Breast epithelium (tissue), 4 donors: ENCODE results near the gene IL1RAP. TPM values are rescaled to one million over a fixed set of nuclear protein-coding genes. Genes with fewer than 3 reads are reported as not detected.
A peak's percentile ranks its signal among the peaks of the same experiment; 100 is the strongest.
"Not testable (repeated sequence)": the region's sequence is repeated elsewhere in the genome, so short reads cannot be mapped to it uniquely, and the experiment has no call there.

Experiments used
- DNase-seq, 2 donors: peaks; one replicate each; pipeline ENCODE4 v3.0.0-alpha.2; 2019; ENCODE audit warnings: low spot score in 2 of 2
- H3K27ac ChIP-seq, 2 donors: fragments of 200-600 bp; sonication (generic) in 1 of 2; one replicate each; pipeline ENCODE4 v1.5.1; 2016 to 2019; ENCODE audit warnings: mild to moderate bottlenecking in 1 of 2
- H3K27me3 ChIP-seq, 2 donors: fragments of 200-600 bp; sonication (generic) in 1 of 2; one replicate each; pipeline versions ENCODE4 v1.5.1 to v1.6.0; 2017 to 2019; ENCODE audit warnings: control low read depth in 1 of 2, mild to moderate bottlenecking in 1 of 2
- H3K36me3 ChIP-seq: fragments of 200-600 bp; one replicate; pipeline ENCODE4 v1.5.1; 2019
- H3K4me1 ChIP-seq, 2 donors: fragments of 200-600 bp; sonication (generic); one replicate each; pipeline ENCODE4 v1.5.1; 2016 to 2019; ENCODE audit warnings: control low read depth in 1 of 2
- H3K4me3 ChIP-seq, 3 donors: fragments of 200-600 bp; sonication (generic); 1 replicate in 2 of 3; 2 replicates in 1 of 3; pipeline ENCODE4 v1.5.1; 2016 to 2019; ENCODE audit warnings: mild to moderate bottlenecking in 3 of 3, moderate library complexity in 2 of 3
- H3K9me3 ChIP-seq, 2 donors: fragments of 200-600 bp; sonication (generic) in 1 of 2; one replicate each; pipeline ENCODE4 v1.5.1; 2016 to 2019; ENCODE audit warnings: control low read depth in 1 of 2
- CTCF ChIP-seq, 3 donors: fragments of 450-650 bp; IDR thresholded peaks; one replicate each; pipeline ENCODE4 v1.5.1; 2016 to 2017; ENCODE audit warnings: antibody characterized with exemption in 3 of 3, mild to moderate bottlenecking in 3 of 3, moderate library complexity in 3 of 3
- POLR2A ChIP-seq: fragments of 450-650 bp; IDR thresholded peaks from one replicate; pipeline ENCODE4 v1.6.1; 2016; ENCODE audit warnings: antibody characterized with exemption, mild to moderate bottlenecking, moderate library complexity
- POLR2AphosphoS5 ChIP-seq, 3 donors: sonication (generic); formaldehyde crosslinking; IDR thresholded peaks; one replicate each; pipeline ENCODE4 v1.6.1; 2017; ENCODE audit warnings: antibody characterized with exemption in 3 of 3
- intact Hi-C: fragments of 100-400 bp; cut with DNase I; formaldehyde crosslinking; loops from one replicate; pipeline ENCODE4 v1.15.1; 2023; ENCODE audit warnings: low total_unique reads
- total RNA-seq, 3 donors: library from RNA; depleted of rRNA; stranded (reverse); fragments of >200 nt; gene quantifications; one replicate each; pipeline ENCODE4 v1.1.0, GENCODE V29; 2016

Gene IL1RAP
- total RNA-seq, 3 donors from 2014 or later: 11.8 to 15.4 (median 13.1) TPM

- intact Hi-C loops: no loop called here
- H3K4me3 ChIP-seq: no peak overlapping the region
Measured at GRCh38 chr3:190512666-190513065, 1.2 kb upstream of the IL1RAP start.

DNA sequence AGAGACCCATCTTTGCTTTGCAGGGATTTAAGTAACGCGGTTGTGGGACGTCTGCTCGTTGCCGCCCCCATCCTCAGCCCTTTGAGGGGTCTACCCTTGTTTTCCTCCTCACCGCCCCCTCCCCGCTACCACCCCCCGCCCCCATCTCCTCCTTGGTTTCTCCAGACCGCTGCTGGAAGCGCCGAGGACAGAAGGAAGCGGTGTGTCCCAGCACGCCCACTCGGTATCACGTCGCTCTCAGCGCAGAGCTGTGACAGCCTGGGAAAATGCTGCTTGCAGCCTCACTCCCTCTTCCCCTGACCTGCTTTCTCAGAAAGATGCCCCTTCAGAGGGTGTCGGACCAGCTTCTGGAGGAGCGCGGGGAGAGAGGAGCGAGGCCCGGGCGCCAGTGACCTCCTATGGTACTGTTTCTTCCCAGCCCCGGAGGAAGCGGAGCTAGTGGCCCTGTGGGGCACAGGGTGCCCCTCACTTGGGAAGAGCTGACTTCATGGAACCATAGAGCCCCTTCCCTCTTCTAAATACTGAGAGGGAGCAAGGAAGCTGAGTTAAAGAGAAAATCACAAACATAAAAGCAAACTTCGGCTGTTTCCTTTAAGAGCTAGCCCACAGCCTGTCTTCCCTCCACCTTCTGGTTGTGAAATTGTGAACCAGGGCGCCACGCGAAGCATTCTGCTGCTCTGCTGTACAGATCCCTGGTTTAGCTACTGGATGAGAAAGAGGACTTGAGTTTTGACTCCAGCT is 698 bp downstream of the IL1RAP start:
- TF ChIP-seq POLR2A (no peak), POLR2AphosphoS5 (IDR thresholded peaks at IDR 0.05) (no peak), CTCF (IDR thresholded peaks at IDR 0.05) (no peak)
- intact Hi-C loops: no loop called here
- Histone ChIP-seq H3K4me1 (no peaks in the 10 kb centered on the region), H3K36me3 (no peaks in the 10 kb centered on the region), H3K27me3 (no peaks in the 10 kb centered on the region), H3K4me3 (peak overlapping the region; percentile 66 to 92 (median 80)), H3K9me3 (no peaks in the 10 kb centered on the region), H3K27ac (peak overlapping the region; percentile 82 to 90)
- peak; percentile 24 to 53 for DNase-seq

More at GRCh38 chr3:190512666-190513065, 1.2 kb upstream of the IL1RAP start:
- DNase-seq: no peak
- no peaks in the 10 kb centered on the region for H3K4me1 ChIP-seq
- H3K9me3 ChIP-seq: no peaks in the 10 kb centered on the region
- H3K27me3 ChIP-seq: no peaks in the 10 kb centered on the region
- H3K27ac ChIP-seq: no peak overlapping the region
- H3K36me3 ChIP-seq: no peaks in the 10 kb centered on the region
- TF ChIP-seq POLR2A (no peak), CTCF (IDR thresholded peaks at IDR 0.05) (no peak), POLR2AphosphoS5 (IDR thresholded peaks at IDR 0.05) (no peak)

DNA sequence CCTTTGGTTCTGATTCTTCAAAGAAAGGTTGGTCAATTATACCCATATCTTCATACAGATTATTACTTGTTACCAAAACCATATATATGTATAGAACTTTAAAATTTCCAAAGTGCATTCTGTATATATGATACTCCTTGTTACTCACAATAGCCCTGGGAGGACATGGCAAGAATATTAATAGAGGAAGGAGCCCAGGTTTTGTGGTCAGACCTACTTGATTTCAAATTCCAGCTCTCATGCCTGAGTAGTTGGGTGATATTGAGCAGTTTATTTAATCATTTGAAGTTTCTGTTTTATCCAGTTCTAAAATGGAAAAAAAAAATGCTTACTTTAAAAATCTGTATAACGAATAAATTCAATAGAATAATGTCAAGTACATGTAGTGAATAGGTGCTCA is 2.5 kb downstream of the IL1RAP start:
- H3K36me3 ChIP-seq: no peaks in the 10 kb centered on the region
- H3K27me3 ChIP-seq: no peaks in the 10 kb centered on the region
- no peaks in the 10 kb centered on the region for H3K9me3 ChIP-seq
- TF ChIP-seq POLR2AphosphoS5 (IDR thresholded peaks at IDR 0.05) (no peak), CTCF (IDR thresholded peaks at IDR 0.05) (no peak), POLR2A (no peak)
- H3K4me3 ChIP-seq: no peak overlapping the region
- no peak overlapping the region for H3K27ac ChIP-seq
- DNase-seq: no peak
- H3K4me1 ChIP-seq: no peaks in the 10 kb centered on the region
- intact Hi-C loops: no loop called here

GRCh38 chr3:190517687-190518086 is 3.8 kb downstream of the IL1RAP start:
- no peak for TF ChIP-seq CTCF (IDR thresholded peaks at IDR 0.05)
- H3K9me3 ChIP-seq: no peaks in the 10 kb centered on the region
- intact Hi-C loops: no loop called here

DNA sequence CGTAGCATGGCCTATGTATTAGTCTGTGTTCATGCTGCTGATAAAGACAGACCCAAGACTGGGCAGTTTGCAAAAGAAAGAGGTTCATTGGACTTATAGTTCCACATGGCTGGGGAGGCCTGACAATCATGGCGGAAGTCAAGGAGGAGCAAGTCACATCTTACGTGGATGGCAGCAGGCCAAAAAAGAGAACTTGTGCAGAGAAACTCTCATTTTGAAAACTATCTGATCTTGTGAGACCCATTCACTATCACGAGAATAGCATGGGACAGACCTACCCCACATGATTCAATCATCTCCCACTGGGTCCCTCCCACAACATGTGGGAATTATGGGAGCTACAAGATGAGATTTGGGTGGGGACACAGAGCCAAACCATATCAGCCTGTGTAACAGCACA is 4.6 kb downstream of the IL1RAP start:
- intact Hi-C loops, H3K27me3 ChIP-seq, DNase-seq, H3K4me3 ChIP-seq, H3K9me3 ChIP-seq, H3K27ac ChIP-seq, H3K4me1 ChIP-seq, H3K36me3 ChIP-seq: not testable (repeated sequence)

More at GRCh38 chr3:190517687-190518086, 3.8 kb downstream of the IL1RAP start:
- Histone ChIP-seq H3K36me3 (no peaks in the 10 kb centered on the region), H3K27ac (no peak overlapping the region), H3K4me1 (no peaks in the 10 kb centered on the region), H3K27me3 (no peaks in the 10 kb centered on the region), H3K4me3 (no peak overlapping the region)
- DNase-seq: no peak
